Measurements from ENCODE around the gene CFAP99.

GRCh38 chr4:2503809-2504208 is 85.1 kb downstream of the CFAP99 start:
- no peak for TF ChIP-seq CTCF (conservative IDR thresholded peaks at IDR 0.05; ENCODE audit: low read depth, low read length)
- no peak for TF ChIP-seq ELK1 (IDR thresholded peaks at IDR 0.05; ENCODE audit: borderline replicate concordance, low read depth, low read length)
- TF ChIP-seq MAZ (IDR thresholded peaks at IDR 0.05; ENCODE audit: borderline replicate concordance, low read depth, low read length), result no peak
- TF ChIP-seq MXI1 (IDR thresholded peaks at IDR 0.05; ENCODE audit: borderline replicate concordance, low read depth, low read length), result no peak
- no peak for TF ChIP-seq MAFK (IDR thresholded peaks at IDR 0.05; ENCODE audit: low read depth, low read length)
- TF ChIP-seq POLR2A (IDR thresholded peaks at IDR 0.05; ENCODE audit: low read depth, low read length), result no peak

Measured in IMR-90 (cell line).